ENCODE measurements around the gene FITM2. TPM values are rescaled to one million over a fixed set of nuclear protein-coding genes. Genes with fewer than 3 reads are reported as not detected.

The FITM2 gene
- polyA plus RNA-seq, 1 of the 3 experiments (the other 2 are of a cell fraction): 3.6 TPM

- Histone ChIP-seq H3K27ac (ENCODE audit: low read depth in 2 of 2, low read length in 1 of 2) (no peak overlapping the region), H3F3A (replicated peaks; ENCODE audit: insufficient read depth) (no peaks in the 10 kb centered on the region), H3K4me3 (ENCODE audit: low read depth in 2 of 2, low read length in 1 of 2) (no peak overlapping the region), H3K4me2 (no peak overlapping the region), H3K36me3 (replicated peaks in 1 of 2; ENCODE audit: control insufficient read depth in 1 of 2, insufficient read depth in 2 of 2, low read length in 1 of 2) (no peaks in the 10 kb centered on the region), H3K27me3 (ENCODE audit: insufficient read depth) (no peaks in the 10 kb centered on the region), H3K9ac (no peak overlapping the region), H3K4me1 (ENCODE audit: control insufficient read depth in 1 of 2, insufficient read depth in 2 of 2, low read depth in 1 of 2, low read length in 1 of 2) (no peaks in the 10 kb centered on the region), H2AFZ (ENCODE audit: low read depth) (no peak overlapping the region), H3K79me2 (ENCODE audit: insufficient read depth) (no peaks in the 10 kb centered on the region), H4K20me1 (ENCODE audit: insufficient read depth) (no peaks in the 10 kb centered on the region), H3K9me2 (no peaks in the 10 kb centered on the region), H3K9me3 (no peaks in the 10 kb centered on the region)
- 68% methylated on average over 22 of the region's 28 CpGs for WGBS (ENCODE audit: low lambda C conversion rate)
- no peak for DNase-seq
- TF ChIP-seq FOSL2 (IDR thresholded peaks at IDR 0.05; ENCODE audit: borderline replicate concordance, low read depth): no peak
- TF ChIP-seq SMC3 (IDR thresholded peaks at IDR 0.05; ENCODE audit: low read depth, low read length): no peak
- no peak for TF ChIP-seq JUND (IDR thresholded peaks at IDR 0.05)
- TF ChIP-seq IRF3 (IDR thresholded peaks at IDR 0.05; ENCODE audit: low read depth, low read length): no peak
- TF ChIP-seq, protein P1, sequence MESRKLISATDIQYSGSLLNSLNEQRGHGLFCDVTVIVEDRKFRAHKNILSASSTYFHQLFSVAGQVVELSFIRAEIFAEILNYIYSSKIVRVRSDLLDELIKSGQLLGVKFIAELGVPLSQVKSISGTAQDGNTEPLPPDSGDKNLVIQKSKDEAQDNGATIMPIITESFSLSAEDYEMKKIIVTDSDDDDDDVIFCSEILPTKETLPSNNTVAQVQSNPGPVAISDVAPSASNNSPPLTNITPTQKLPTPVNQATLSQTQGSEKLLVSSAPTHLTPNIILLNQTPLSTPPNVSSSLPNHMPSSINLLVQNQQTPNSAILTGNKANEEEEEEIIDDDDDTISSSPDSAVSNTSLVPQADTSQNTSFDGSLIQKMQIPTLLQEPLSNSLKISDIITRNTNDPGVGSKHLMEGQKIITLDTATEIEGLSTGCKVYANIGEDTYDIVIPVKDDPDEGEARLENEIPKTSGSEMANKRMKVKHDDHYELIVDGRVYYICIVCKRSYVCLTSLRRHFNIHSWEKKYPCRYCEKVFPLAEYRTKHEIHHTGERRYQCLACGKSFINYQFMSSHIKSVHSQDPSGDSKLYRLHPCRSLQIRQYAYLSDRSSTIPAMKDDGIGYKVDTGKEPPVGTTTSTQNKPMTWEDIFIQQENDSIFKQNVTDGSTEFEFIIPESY (IDR thresholded peaks at IDR 0.05; ENCODE audit: borderline replicate concordance, low read depth): no peak
- TF ChIP-seq ELF1 (IDR thresholded peaks at IDR 0.05): no peak
- no peak for TF ChIP-seq USF2 (IDR thresholded peaks at IDR 0.05; ENCODE audit: borderline replicate concordance, low read depth, low read length)
- TF ChIP-seq CHD2 (IDR thresholded peaks at IDR 0.05; ENCODE audit: low read length, partially characterized antibody): no peak
- no peak for TF ChIP-seq GABPA (IDR thresholded peaks at IDR 0.05; ENCODE audit: low read depth)
- no peak for TF ChIP-seq POLR2AphosphoS5 (IDR thresholded peaks at IDR 0.05; ENCODE audit: low read depth, low read length)
- TF ChIP-seq RAD21 (IDR thresholded peaks at IDR 0.05; ENCODE audit: low read length): no peak
- no peak for TF ChIP-seq EP300 (IDR thresholded peaks at IDR 0.05; ENCODE audit: borderline replicate concordance in 1 of 2, low read depth in 1 of 2, low read length in 1 of 2)
- TF ChIP-seq MXI1 (IDR thresholded peaks at IDR 0.05; ENCODE audit: low read depth, low read length): no peak
- TF ChIP-seq EZH2phosphoT487 (IDR thresholded peaks at IDR 0.05; ENCODE audit: borderline replicate concordance, low read depth): no peak
- no peak for TF ChIP-seq RFX5 (IDR thresholded peaks at IDR 0.05; ENCODE audit: low read length)
- no peak for TF ChIP-seq TEAD4 (IDR thresholded peaks at IDR 0.05; ENCODE audit: borderline replicate concordance, insufficient read depth)
- TF ChIP-seq USF1 (IDR thresholded peaks at IDR 0.05; ENCODE audit: borderline replicate concordance, low read depth): no peak
- TF ChIP-seq NFIC (IDR thresholded peaks at IDR 0.05; ENCODE audit: borderline replicate concordance): no peak
- TF ChIP-seq RCOR1 (IDR thresholded peaks at IDR 0.05; ENCODE audit: low read length): no peak
- CTCF ChIA-PET: interaction anchor here (1.4 to 1.5 kb wide), 2 partner anchors 41 to 52 kb away, joined by 3 to 4 read pairs; partner anchors contain the start of gene FITM2
- POLR2A ChIA-PET: no interaction called here
Observed at GRCh38 chr20:44258226-44258890, 52.6 kb downstream of the FITM2 start.
